Measurements from ENCODE around the gene SLAIN1.

DNA sequence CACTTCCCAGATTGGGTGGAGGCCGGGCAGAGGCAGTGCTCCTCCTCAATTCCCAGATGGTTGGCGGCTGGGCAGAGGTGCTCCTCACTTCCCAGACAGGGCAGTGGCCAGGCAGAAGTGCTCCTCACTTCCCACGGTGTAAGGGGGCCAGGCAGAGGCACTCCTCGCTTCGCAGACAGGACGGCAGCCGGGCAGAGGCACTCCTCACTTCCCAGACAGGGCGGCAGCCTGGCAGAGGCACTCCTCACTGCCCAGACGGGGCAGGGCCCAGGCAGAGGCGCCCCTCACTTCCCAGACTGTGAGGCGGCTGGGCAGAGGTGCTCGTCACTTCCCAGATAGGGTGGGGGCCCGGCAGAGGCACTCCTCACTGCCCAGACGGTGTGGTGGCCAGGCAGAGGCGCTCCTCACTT is 36.6 kb upstream of the SLAIN1 start:
- TF ChIP-seq, protein P1, sequence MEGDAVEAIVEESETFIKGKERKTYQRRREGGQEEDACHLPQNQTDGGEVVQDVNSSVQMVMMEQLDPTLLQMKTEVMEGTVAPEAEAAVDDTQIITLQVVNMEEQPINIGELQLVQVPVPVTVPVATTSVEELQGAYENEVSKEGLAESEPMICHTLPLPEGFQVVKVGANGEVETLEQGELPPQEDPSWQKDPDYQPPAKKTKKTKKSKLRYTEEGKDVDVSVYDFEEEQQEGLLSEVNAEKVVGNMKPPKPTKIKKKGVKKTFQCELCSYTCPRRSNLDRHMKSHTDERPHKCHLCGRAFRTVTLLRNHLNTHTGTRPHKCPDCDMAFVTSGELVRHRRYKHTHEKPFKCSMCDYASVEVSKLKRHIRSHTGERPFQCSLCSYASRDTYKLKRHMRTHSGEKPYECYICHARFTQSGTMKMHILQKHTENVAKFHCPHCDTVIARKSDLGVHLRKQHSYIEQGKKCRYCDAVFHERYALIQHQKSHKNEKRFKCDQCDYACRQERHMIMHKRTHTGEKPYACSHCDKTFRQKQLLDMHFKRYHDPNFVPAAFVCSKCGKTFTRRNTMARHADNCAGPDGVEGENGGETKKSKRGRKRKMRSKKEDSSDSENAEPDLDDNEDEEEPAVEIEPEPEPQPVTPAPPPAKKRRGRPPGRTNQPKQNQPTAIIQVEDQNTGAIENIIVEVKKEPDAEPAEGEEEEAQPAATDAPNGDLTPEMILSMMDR (IDR thresholded peaks at IDR 0.05) = no peak
- TF ChIP-seq POLR2A (IDR thresholded peaks at IDR 0.05) = no peak
